IMR-90 (cell line): ENCODE data around the gene SUDS3.

Source experiments
- FOS ChIP-seq: fragments of 150-350 bp; IDR thresholded peaks from 2 replicates; pipeline ENCODE4 v1.6.1; 2016; ENCODE audit warnings: low read depth, low read length
- POLR2A ChIP-seq: IDR thresholded peaks from 2 replicates; pipeline ENCODE4 v1.6.1; 2012; ENCODE audit warnings: mild to moderate bottlenecking, low read depth, low read length
- RAD21 ChIP-seq: IDR thresholded peaks from 2 replicates; pipeline ENCODE4 v1.6.1; 2012; ENCODE audit warnings: low read length, improper control_type of control experiment
- RFX5 ChIP-seq: IDR thresholded peaks from 2 replicates; pipeline ENCODE4 v1.8.0; 2012; ENCODE audit warnings: low read depth, mild to moderate bottlenecking, low read length, moderate library complexity
- SMC3 ChIP-seq: fragments of 150-350 bp; IDR thresholded peaks from 2 replicates; pipeline ENCODE4 v1.6.1; 2016; ENCODE audit warnings: low read depth, mild to moderate bottlenecking, antibody characterized with exemption, low read length, moderate library complexity
- USF2 ChIP-seq: fragments of 150-350 bp; IDR thresholded peaks from 2 replicates; pipeline ENCODE4 v1.6.1; 2017; ENCODE audit warnings: mild to moderate bottlenecking, antibody characterized with exemption, low read length, low read depth
- TF ChIP-seq, protein P1 (sequence below): conservative IDR thresholded peaks from 2 replicates; pipeline ENCODE4 v1.5.1; 2012; ENCODE audit warnings: mild to moderate bottlenecking, low read depth, low read length, improper control_type of control experiment

- TF ChIP-seq, protein P1, sequence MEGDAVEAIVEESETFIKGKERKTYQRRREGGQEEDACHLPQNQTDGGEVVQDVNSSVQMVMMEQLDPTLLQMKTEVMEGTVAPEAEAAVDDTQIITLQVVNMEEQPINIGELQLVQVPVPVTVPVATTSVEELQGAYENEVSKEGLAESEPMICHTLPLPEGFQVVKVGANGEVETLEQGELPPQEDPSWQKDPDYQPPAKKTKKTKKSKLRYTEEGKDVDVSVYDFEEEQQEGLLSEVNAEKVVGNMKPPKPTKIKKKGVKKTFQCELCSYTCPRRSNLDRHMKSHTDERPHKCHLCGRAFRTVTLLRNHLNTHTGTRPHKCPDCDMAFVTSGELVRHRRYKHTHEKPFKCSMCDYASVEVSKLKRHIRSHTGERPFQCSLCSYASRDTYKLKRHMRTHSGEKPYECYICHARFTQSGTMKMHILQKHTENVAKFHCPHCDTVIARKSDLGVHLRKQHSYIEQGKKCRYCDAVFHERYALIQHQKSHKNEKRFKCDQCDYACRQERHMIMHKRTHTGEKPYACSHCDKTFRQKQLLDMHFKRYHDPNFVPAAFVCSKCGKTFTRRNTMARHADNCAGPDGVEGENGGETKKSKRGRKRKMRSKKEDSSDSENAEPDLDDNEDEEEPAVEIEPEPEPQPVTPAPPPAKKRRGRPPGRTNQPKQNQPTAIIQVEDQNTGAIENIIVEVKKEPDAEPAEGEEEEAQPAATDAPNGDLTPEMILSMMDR = no peak
- TF ChIP-seq POLR2A (no peak), USF2 (no peak), FOS (no peak), RAD21 (no peak), RFX5 (no peak), SMC3 (no peak)
These were observed 51.5 kb downstream of the SUDS3 start for GRCh38 chr12:118427819-118428218.
